HepG2 (cell line): ENCODE measurements around the gene GLIS1. TPM values are rescaled to one million over a fixed set of nuclear protein-coding genes. Genes with fewer than 3 reads are reported as not detected.

Source experiments
- ATAC-seq: fragments of 200-7000 bp; cut with Tn5 transposase; 3 replicates; pipeline ENCODE4 v1.9.1; 2020; ENCODE audit warnings: mild to moderate bottlenecking, moderate library complexity
- BruUV-seq: library from RNA; stranded (reverse); fragments of 400-500 nt; replicated peaks from 2 replicates; lab custom pipeline; 2021; lab: Mats Ljungman, UMichigan
- CTCF ChIA-PET: fragments of 300-600 bp; formaldehyde crosslinking; extraction: SDS; loops from one replicate; lab custom pipeline; 2021; ENCODE audit warnings: low total read pairs, inconsistent platforms, low intra/inter-chr PET ratio; lab: Yijun Ruan, JAX
- POLR2A ChIA-PET: fragments of 350-600 bp; sonication (Branson Sonifier 250); formaldehyde crosslinking; loops from one replicate; lab custom pipeline; 2020; ENCODE audit warnings: antibody characterized with exemption, inconsistent platforms; lab: Yijun Ruan, JAX
- DNase-seq: peaks from one replicate; pipeline ENCODE4 v3.0.0-alpha.2; 2015; ENCODE audit warnings: low spot score
- FAIRE-seq: peaks from 3 replicates; lab custom pipeline; 2011; peaks lifted over from hg19 to GRCh38; lab: Jason Lieb, UNC
- H2AFZ ChIP-seq: one replicate; pipeline ENCODE4 v1.6.1; 2011; ENCODE audit warnings: low read length, inconsistent platforms
- H3K27ac ChIP-seq: fragments of 300-600 bp; 3 replicates; pipeline ENCODE4 v1.8.0; 2011; ENCODE audit warnings: mixed run types, mild to moderate bottlenecking, mixed read lengths, low read length, inconsistent platforms; ENCODE audit not compliant: insufficient read depth; ENCODE audit errors: extremely low read length
- H3K27me3 ChIP-seq, 2 experiments: fragments of 200-600 bp in 1 of 2; 2 replicates in 1 of 2; 3 replicates in 1 of 2; pipeline versions ENCODE4 v1.6.0 to v1.8.0; 2011; ENCODE audit warnings: low read length in 2 of 2, mild to moderate bottlenecking in 2 of 2, moderate library complexity in 2 of 2, inconsistent platforms in 1 of 2; ENCODE audit not compliant: insufficient read depth in 2 of 2, control insufficient read depth in 1 of 2
- H3K36me3 ChIP-seq, 2 experiments: fragments of 200-600 bp in 1 of 2; replicated peaks in 1 of 2; 2 replicates in 1 of 2; 3 replicates in 1 of 2; pipeline versions ENCODE4 v1.5.1 to v1.8.0; 2011; ENCODE audit warnings: low read length in 2 of 2, inconsistent platforms in 1 of 2; ENCODE audit not compliant: insufficient read depth in 2 of 2, control insufficient read depth in 1 of 2
- H3K4me1 ChIP-seq: 2 replicates; pipeline ENCODE4 v1.5.1; 2012; ENCODE audit warnings: low read length, inconsistent platforms; ENCODE audit not compliant: insufficient read depth
- H3K4me2 ChIP-seq: 2 replicates; pipeline ENCODE4 v1.6.0; 2011; ENCODE audit warnings: low read depth, low read length, inconsistent platforms
- H3K4me3 ChIP-seq, 3 experiments: fragments of 200-600 bp in 1 of 3; sonication (generic), shearing (Covaris generic) in 1 of 3; replicated peaks in 1 of 3; 2 replicates each; pipeline ENCODE4 v1.5.1; 2011 to 2016; ENCODE audit warnings: low read length in 3 of 3, inconsistent platforms in 2 of 3, low read depth in 2 of 3, mild to moderate bottlenecking in 2 of 3, control low read depth in 1 of 3, mixed read lengths in 1 of 3; ENCODE audit not compliant: insufficient read depth in 1 of 3
- H3K79me2 ChIP-seq: one replicate; pipeline ENCODE4 v1.6.1; 2011; ENCODE audit warnings: low read length, inconsistent platforms; ENCODE audit not compliant: insufficient read depth
- H3K9ac ChIP-seq: 2 replicates; pipeline ENCODE4 v1.6.0; 2011; ENCODE audit warnings: mild to moderate bottlenecking, low read depth, low read length, inconsistent platforms; ENCODE audit not compliant: insufficient read depth
- H3K9me3 ChIP-seq: 2 replicates; pipeline ENCODE4 v1.5.1; 2012; ENCODE audit warnings: mild to moderate bottlenecking, low read length
- H4K20me1 ChIP-seq: 2 replicates; pipeline ENCODE4 v1.6.0; 2011; ENCODE audit warnings: inconsistent platforms, mild to moderate bottlenecking, low read length, moderate library complexity; ENCODE audit not compliant: insufficient read depth
- CCAR2 ChIP-seq: fragments of 200-400 bp; formaldehyde crosslinking; optimal IDR thresholded peaks from 2 replicates; pipeline ENCODE3; 2018; ENCODE audit warnings: low read depth, mild to moderate bottlenecking, low read length, moderate library complexity
- ETV5 ChIP-seq: IDR thresholded peaks from 2 replicates; pipeline ENCODE4 v1.6.1; 2018; ENCODE audit warnings: missing biosample characterization, missing genetic modification reagents, inconsistent platforms, borderline replicate concordance
- NRL ChIP-seq: sonication (generic); formaldehyde crosslinking; IDR thresholded peaks from 2 replicates; pipeline ENCODE4 v1.5.0; 2020; ENCODE audit warnings: missing genetic modification reagents, mild to moderate bottlenecking, moderate library complexity, borderline replicate concordance
- SMC3 ChIP-seq: IDR thresholded peaks from 2 replicates; pipeline ENCODE4 v1.6.1; 2011; ENCODE audit warnings: low read length, improper control_type of control experiment
- STAG1 ChIP-seq: sonication (generic); formaldehyde crosslinking; IDR thresholded peaks from 2 replicates; pipeline ENCODE4 v1.4.0; 2020; ENCODE audit warnings: missing genetic modification reagents
- XRCC5 ChIP-seq: fragments of 200-400 bp; formaldehyde crosslinking; optimal IDR thresholded peaks from 2 replicates; pipeline ENCODE3; 2017; ENCODE audit warnings: mild to moderate bottlenecking, low read length
- YEATS4 ChIP-seq: sonication (generic); formaldehyde crosslinking; IDR thresholded peaks from 2 replicates; pipeline ENCODE4 v1.4.0; 2020; ENCODE audit warnings: missing genetic modification reagents, borderline replicate concordance
- ZBTB21 ChIP-seq: sonication (generic); formaldehyde crosslinking; IDR thresholded peaks from 2 replicates; pipeline ENCODE4 v1.4.0; 2020; ENCODE audit warnings: missing genetic modification reagents
- ZNF441 ChIP-seq: sonication (generic); formaldehyde crosslinking; IDR thresholded peaks from 2 replicates; pipeline ENCODE4 v1.7.0; 2021; ENCODE audit warnings: missing genetic modification reagents, borderline replicate concordance
- ZNF501 ChIP-seq: sonication (generic); formaldehyde crosslinking; IDR thresholded peaks from 2 replicates; pipeline ENCODE4 v1.5.1; 2020; ENCODE audit warnings: mild to moderate bottlenecking, moderate library complexity, missing genetic modification reagents
- WGBS: methylation state at CpG from one replicate; pipeline ENCODE4 v1.1.6; 2017; ENCODE audit warnings: low lambda C conversion rate; 5-methylcytosine and 5-hydroxymethylcytosine counted together
- in situ Hi-C: cut with HindIII; loops from 2 replicates; pipeline ENCODE4 v1.10.0; 2017; ENCODE audit warnings: low pct_unique_long_range_greater_than_20kb; ENCODE audit not compliant: extremely low pct_ligation_motif_present
- intact Hi-C: fragments of 100-400 bp; cut with micrococcal nuclease; formaldehyde crosslinking; loops from one replicate; pipeline ENCODE4 v1.10.0; 2022; ENCODE audit not compliant: unreplicated experiment
- polyA plus RNA-seq, 8 experiments: library from polyadenylated mRNA; depleted of rRNA in 3 of 8; stranded (reverse) in 7 of 8; unstranded in 1 of 8; fragments of >200 nt; fragmentation: Illumina TruSeq in 4 of 8; extraction: Trizol in 4 of 8; gene quantifications; 2 replicates each; pipeline versions ENCODE4 v1.2.1 to v1.2.3, GENCODE V29; 2011 to 2016; ENCODE audit warnings: low read depth in 4 of 8, missing spikeins in 1 of 8, mixed read lengths in 1 of 8; ENCODE audit not compliant: insufficient read depth in 1 of 8
- total RNA-seq, 5 experiments: library from RNA; depleted of rRNA; stranded (reverse); fragments of >200 nt; fragmentation: Illumina TruSeq; extraction: Trizol; gene quantifications; 2 replicates each; pipeline ENCODE4 v1.2.3, GENCODE V29; 2016; ENCODE audit warnings: low read depth in 1 of 5
- TF ChIP-seq, protein P1 (sequence below): sonication (generic); formaldehyde crosslinking; IDR thresholded peaks from 2 replicates; pipeline ENCODE4 v1.5.1; 2020; ENCODE audit warnings: missing genetic modification reagents, mild to moderate bottlenecking, borderline replicate concordance
- TF ChIP-seq, protein P2 (sequence below): sonication (generic); formaldehyde crosslinking; IDR thresholded peaks from 2 replicates; pipeline ENCODE4 v1.5.0; 2020; ENCODE audit warnings: mild to moderate bottlenecking, missing genetic modification reagents, moderate library complexity
- TF ChIP-seq, protein P3 (sequence below): sonication (generic); formaldehyde crosslinking; IDR thresholded peaks from 2 replicates; pipeline ENCODE4 v1.4.0; 2020; ENCODE audit warnings: missing genetic modification reagents

The GLIS1 gene
- total and polyA plus RNA-seq, 2 of the 13 experiments (the other 11 are each of a cell fraction or from before 2014, with no cell fraction given), result 0.03 TPM; not detected in 1

DNA sequence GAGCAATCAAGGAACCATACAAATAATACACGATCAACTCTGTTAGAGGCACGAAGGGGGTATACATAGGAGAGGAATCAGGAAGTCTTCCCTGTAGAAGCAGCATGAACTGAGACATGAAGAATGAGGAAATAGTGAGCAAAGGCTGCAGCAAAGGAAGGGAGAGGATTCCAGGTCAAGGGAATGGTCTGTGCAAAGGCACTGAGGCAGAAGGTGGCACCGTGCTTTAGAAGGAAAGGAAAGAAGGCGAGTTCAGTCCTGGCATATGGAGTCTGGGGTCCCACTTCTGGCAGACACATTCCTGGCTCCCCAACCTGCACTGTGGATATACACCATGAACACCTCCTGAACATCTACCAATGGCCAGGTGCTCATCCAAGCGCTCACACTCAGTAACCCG, 56.1 kb downstream of the GLIS1 start (continued):
- TF ChIP-seq, protein P1, sequence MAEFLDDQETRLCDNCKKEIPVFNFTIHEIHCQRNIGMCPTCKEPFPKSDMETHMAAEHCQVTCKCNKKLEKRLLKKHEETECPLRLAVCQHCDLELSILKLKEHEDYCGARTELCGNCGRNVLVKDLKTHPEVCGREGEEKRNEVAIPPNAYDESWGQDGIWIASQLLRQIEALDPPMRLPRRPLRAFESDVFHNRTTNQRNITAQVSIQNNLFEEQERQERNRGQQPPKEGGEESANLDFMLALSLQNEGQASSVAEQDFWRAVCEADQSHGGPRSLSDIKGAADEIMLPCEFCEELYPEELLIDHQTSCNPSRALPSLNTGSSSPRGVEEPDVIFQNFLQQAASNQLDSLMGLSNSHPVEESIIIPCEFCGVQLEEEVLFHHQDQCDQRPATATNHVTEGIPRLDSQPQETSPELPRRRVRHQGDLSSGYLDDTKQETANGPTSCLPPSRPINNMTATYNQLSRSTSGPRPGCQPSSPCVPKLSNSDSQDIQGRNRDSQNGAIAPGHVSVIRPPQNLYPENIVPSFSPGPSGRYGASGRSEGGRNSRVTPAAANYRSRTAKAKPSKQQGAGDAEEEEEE (CRISPR knock-in tag), result no peak
- no peak for TF ChIP-seq ZNF501 (CRISPR knock-in tag)
- TF ChIP-seq CCAR2, result no peak

DNA sequence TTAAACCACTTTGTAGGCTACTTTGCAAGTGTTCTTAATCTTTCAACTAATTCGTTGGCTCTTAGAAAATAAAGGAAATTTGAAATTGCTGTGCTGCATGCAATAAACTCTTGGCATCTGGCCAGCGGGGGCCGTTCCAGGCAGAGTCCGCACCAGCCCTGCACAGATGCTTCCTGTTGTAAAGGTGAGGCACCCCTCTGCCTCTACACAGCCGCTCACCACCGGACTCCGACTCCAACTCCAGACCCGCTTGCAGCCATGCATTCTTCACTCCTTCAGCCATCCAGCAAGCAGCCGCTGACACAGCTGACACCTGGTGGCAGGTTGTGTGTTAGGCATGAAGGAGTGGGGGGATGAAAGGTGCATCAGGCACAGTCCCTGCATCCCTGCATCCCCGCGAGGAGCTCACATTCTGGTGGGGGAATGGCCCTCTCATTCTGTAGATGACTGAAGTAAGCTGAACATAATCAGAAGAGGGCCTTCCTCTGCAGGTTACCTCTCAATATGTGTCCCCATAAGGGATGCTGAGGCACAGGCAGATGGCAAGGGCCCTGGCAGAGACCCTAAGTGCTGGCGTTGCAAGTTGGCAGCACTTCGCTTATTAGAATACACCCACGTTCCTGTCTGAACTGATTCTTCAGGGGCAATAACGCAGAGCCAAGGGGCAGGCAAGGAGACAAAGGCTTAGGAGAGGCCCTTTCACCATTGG, 56.8 kb downstream of the GLIS1 start:
- Histone ChIP-seq H3K27ac (no peak overlapping the region), H3K27me3 (peaks cover 23 to 78% of the 10 kb centered on the region in 2 experiments), H3K4me2 (no peak overlapping the region), H2AFZ (no peak overlapping the region), H3K79me2 (no peaks in the 10 kb centered on the region), H3K4me1 (peaks cover 15% of the 10 kb centered on the region), H4K20me1 (peaks cover 3% of the 10 kb centered on the region; the same call in 1 of the 2 replicates), H3K4me3 (no peak overlapping the region), H3K9me3 (no peaks in the 10 kb centered on the region), H3K36me3 (no peaks in the 10 kb centered on the region), H3K9ac (no peak overlapping the region)
- FAIRE-seq (peak; percentile 21), DNase-seq (peak; percentile 41), ATAC-seq (peak; percentile 80)
- BruUV-seq, result no TSS peak
- 15% methylated on average over 6 of the region's 15 CpGs for WGBS
- intact Hi-C loops (no loop called here), in situ Hi-C loops (no loop called here)
- peak; percentile 43 for TF ChIP-seq XRCC5
- no peak for TF ChIP-seq NRL (CRISPR knock-in tag)
- TF ChIP-seq, protein P2, sequence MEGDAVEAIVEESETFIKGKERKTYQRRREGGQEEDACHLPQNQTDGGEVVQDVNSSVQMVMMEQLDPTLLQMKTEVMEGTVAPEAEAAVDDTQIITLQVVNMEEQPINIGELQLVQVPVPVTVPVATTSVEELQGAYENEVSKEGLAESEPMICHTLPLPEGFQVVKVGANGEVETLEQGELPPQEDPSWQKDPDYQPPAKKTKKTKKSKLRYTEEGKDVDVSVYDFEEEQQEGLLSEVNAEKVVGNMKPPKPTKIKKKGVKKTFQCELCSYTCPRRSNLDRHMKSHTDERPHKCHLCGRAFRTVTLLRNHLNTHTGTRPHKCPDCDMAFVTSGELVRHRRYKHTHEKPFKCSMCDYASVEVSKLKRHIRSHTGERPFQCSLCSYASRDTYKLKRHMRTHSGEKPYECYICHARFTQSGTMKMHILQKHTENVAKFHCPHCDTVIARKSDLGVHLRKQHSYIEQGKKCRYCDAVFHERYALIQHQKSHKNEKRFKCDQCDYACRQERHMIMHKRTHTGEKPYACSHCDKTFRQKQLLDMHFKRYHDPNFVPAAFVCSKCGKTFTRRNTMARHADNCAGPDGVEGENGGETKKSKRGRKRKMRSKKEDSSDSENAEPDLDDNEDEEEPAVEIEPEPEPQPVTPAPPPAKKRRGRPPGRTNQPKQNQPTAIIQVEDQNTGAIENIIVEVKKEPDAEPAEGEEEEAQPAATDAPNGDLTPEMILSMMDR, result peak; percentile 75
- TF ChIP-seq STAG1, result peak; percentile 59
- no peak for TF ChIP-seq YEATS4 (CRISPR knock-in tag)
- TF ChIP-seq ZNF441 (CRISPR knock-in tag), result no peak
- TF ChIP-seq, protein P3, sequence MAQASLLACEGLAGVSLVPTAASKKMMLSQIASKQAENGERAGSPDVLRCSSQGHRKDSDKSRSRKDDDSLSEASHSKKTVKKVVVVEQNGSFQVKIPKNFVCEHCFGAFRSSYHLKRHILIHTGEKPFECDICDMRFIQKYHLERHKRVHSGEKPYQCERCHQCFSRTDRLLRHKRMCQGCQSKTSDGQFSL (CRISPR knock-in tag), result peak; percentile 78; the same call in 1 of the 2 replicates
- TF ChIP-seq ETV5 (CRISPR knock-in tag), result no peak
- TF ChIP-seq ZBTB21 (CRISPR knock-in tag), result no peak
- peak; percentile 58; the same call in 1 of the 2 replicates for TF ChIP-seq SMC3
- ChIA-PET CTCF (interaction anchor here (3.5 kb wide), 1 partner anchor 197 kb away, joined by 15 read pairs; no protein-coding TSS in a partner anchor), POLR2A (no interaction called here)
